Stimulated activated CD4-positive, alpha-beta T cell treated with anti-CD3 and anti-CD28 coated beads, Interleukin-12 subunit alpha, Interleukin-12 subunit beta, amount 100 ng/mL, for 48 hours (primary cell): Measurements from ENCODE around the gene GPT2.

ENCODE experiments used
- DNase-seq, 3 donors: peaks; one replicate each; pipeline ENCODE4 v3.0.0-alpha.2; 2020; ENCODE audit warnings: low read depth in 2 of 3, low spot score in 1 of 3

The GPT2 gene

DNA sequence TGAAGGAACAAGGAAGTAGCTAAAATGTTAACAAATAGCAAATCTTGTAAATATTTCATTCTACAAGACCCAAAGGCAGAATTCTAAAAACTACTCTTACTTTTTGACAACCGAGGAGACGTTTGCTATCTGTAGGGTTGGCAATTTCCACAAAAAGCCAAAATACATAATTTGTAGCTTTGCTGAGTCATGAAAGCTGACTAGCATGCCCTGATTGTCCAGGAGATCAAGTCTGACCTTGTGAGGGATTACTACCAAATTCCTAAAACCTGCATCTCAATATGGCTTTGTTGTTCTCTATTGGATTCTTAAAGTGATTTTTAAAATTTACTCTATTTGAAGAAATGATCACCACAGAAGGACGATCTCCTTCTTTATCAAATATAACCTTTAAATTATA is 78.5 kb downstream of the GPT2 start:
- no peak for DNase-seq

DNA sequence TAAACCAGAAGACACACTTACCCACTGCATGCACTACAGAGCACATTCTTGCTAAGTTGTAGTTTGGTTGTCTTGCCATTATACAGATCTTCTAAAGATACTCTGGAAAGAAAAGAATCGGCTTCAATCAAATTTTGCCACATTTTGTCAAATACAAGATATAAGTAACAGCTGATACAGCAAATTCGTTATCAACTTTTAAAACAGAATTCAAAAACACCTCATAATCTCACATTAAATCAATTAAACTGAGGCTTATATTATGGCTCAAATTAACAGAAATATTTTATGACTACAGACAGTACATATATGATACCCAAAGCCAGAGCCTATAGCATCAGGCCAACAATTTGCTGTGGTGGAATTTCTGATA is 83.9 kb downstream of the GPT2 start:
- DNase-seq = no peak

DNA sequence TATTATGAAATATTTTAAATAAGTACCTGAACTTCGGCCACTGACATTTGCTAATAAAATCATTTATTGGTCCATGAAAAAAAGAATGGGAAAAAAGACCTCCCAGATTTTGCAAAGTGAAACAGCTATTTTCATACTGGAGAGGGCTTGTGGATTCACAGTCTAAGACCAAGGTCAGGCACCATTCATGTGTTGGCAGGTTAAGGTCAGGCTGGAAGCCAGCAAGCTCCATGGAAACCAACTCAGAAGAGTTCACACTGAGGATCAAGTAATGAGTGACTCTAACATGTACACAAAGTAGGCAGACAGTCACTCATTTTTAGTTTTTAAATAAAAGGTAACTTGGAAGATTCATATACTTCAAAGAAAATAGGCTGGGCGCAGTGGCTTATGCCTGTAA is 85.9 kb downstream of the GPT2 start:
- DNase-seq = no peak

DNA sequence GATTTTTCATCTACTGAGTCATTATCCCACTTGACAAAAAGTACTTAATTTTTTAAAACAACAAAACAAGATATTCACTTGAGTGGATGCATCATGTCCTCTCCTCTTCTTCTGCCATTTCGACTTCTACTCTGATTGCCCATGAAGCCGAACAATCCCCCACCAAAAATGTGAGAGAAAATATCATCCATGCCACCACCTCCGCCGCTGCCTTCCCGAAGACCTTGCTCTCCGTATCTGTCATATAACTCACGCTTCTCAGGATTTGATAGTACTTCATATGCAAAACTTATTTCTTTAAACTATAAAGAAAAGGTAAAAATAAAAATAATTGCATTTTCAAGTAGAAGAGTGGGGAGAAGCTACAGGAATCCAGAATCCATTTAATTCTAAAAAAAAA is 87.1 kb downstream of the GPT2 start:
- DNase-seq = no peak

DNA sequence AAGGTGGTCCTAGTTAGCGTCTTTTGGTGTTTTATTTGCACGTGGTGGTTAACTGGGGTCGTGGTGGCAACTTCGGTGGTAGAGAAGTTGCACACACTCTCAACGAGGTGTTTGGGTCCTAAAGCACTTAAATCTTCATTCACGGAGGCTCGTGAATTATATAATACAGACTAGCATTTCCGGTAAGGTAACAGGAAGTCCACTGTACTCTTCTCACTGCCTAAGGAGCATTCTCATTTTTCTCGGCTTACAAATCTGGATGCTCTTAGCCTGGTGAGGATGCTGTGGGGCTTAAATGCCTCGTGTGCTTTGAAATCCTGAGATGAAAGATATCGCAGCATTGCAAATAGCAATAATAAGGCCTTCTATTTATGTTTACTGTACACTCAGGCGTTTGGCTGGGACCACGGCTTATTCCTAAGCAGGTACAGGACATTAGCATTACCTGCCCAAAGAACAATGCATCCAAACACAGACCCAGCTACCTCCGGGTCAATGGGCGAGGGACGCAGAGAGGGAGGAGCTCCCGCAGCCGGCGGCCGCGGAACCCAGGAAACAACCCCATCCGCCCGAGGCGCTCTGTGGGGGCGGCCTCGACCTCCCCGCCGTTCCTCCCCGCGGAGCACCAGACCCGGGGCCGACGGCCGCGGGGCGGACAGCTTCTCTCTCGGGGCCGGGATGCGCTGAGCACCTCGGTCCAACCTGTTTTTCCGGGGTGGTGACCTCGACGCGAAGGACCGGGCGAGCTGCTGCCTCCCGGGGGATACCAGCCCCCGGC is 88.5 kb downstream of the GPT2 start:
- DNase-seq = peak in 2 of 3 donors; percentile 15 to 32

DNA sequence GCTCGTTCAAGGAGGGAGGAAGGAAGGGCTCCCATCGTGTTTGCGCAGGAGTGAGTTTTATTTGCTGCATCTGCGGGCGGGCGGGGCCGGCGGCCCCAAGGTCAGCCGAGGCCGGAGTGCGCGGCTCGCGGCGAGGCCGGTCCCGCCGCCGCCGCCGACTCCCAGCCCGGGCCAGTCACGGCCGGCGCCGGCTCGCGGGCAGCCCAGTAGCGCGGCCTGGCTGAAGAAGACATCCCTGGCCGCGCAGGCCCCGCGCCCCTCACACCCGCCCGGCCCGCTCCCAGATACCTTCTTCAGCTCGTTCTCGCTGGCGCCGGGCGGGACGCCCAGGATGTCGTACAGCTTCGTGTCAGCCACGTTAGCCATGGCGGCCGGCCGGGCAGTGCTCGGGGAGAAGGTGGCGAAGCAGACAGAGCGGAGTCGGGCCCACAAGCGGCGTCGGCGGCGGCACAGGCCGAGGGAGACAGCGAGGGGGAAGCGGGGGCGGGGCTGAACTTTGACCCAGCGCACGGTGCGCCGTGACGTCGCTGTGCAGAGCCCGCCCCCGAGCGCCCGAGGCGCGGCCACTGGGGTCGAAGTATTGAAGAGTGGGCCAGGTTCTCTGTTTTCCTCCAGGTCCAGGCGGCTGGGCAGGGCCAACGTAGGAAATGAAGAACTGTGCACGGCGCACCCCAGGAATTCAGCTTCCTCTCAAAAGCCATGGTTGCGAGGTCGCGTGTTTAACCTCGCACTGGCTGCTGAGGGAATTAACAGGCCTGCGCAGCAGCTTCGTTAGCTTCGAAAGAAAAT is 89.2 kb downstream of the GPT2 start, which contains the start of gene DNAJA2:
DNAJA2 (minus strand) TSS at position 468 of the 789 bp plus-strand sequence; CDS start at position 366, 102 bp downstream.
- DNase-seq = peak; percentile 85 to 92 (median 87)

DNA sequence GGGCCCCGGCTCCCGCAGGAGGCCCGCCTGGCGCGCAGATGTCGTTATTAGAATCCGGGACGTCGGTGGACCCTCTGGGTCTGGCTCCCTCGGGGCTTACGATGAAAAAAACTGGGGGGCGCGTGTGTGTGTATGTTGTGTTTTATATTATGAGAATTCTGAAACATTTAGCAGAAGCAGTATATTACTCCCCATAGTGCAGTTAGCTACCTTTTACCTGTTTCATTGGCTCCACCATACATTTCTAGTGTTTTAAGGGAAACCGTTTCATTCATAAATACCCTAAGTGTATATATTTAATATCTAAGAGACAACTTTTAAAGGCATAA is 89.8 kb downstream of the GPT2 start:
- DNase-seq = no peak

DNA sequence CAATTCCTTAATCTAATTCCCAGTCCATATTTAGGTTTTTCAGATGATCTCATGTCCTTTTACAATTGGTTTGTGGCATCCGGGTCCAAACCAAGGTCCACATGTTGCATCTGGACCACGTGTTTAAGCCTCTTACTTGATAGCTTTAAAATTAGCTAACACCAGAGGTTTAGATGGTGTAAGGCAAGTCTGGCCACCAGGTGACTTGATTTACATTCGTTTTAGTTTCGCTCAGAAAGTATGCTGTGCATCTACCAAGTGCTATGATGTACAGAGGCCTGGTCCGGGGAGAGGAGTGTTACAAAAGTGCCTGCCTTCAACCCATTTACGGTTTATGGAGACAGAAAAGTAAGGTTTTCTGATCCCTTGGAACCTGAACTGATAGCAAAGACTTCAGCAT is 90.2 kb downstream of the GPT2 start:
- peak in 2 of 3 donors; percentile 16 for DNase-seq

DNA sequence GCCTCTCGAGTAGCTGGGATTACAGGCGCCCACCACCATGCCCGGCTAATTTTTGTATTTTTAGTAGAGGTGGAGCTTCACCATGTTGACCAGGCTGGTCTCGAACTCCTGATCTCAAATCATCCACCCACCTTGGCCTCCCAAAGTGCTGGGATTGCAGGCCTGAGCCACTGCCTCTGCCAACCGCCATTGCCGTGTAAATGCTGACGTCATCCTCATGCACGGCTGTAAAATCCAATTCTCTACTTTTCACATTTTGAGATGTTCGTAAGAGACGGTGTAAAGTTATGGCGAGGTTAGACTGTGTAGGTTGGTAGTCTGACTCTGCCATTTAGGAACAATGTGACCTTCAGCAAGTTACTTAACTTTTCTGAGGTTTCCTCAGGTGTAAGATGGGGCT is 91.0 kb downstream of the GPT2 start:
- DNase-seq = no peak

DNA sequence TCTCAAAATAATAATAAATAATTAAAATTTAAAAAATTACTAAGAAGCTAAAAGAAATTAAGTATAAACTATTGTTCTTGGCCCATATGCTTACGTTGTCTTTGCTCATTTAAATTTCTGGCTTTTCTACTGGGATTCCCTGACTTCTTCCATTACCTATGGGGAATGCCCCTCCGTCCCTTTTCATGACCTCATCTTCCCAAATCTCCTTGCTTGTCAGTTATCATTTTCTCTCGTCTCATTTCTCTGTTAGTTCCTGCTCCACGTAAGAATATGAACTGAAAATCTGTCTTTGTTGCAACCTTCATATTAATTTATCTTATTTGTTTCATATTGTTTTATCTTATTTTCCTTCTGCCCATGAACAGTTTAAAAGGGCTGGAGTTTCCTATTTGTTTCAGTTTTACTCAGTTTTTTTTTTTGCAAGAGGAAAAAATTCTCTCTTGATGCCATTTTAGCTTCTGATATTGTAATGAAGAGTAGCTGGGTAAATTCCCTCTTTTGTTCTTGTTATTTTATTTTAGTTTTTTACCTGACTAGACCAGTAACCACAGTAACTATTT is 91.8 kb downstream of the GPT2 start:
- DNase-seq = no peak

DNA sequence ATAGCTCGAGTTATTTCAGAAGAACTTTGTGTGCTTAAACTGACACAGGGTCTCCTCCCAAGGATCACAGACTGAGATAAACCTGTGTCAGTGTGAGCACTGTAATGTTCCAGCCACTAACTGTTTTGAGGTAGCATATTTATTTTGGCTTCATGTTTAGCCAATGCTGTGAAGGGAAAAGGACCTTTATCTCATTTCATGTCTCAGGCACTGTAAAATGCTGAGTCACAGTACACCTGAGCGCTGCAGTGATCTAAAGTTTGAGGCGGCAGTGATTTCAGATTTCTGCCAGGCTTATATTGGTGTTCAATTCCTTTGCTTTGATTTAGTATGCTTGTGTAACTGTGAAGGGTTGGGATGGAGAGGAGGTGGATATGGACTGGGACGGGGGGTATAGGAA is 92.4 kb downstream of the GPT2 start:
- no peak for DNase-seq
